ENCODE measurements around the gene SLC30A2. TPM values are rescaled to one million over a fixed set of nuclear protein-coding genes. Genes with fewer than 3 reads are reported as not detected.

SLC30A2 gene
- total and polyA plus RNA-seq, 2 experiments from 2014 or later, result 0.07 TPM; not detected in 1

DNA sequence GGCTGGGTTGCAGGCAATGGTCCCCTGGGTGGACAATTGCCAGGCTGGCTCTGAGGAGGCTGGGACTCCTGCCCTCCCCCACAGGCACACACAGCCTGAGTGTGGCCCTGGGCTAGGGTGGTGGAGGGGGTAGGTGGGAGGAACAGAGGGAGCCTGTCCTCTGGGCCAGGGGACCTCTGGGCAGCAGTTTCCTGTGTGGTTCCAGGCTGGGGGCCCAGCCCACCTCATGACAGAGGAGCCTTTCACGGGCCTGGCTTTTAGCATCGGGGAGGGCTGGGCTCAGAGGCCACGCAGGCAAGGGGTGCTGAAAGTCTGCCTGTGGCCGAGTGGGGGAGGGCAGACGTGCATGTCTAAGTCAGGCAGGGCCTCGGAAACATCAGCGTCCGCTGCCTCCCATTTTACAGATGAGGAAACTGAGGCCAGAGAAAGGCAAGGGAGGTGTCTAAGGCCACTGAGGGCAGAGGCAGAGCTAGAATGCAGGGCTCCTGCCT lies 17.4 kb downstream of the SLC30A2 start (continued):
- TF ChIP-seq ZNF114 (CRISPR knock-in tag; IDR thresholded peaks at IDR 0.05), result no peak
- no peak for TF ChIP-seq ZNF331 (CRISPR knock-in tag; IDR thresholded peaks at IDR 0.05; ENCODE audit: low read depth)
- TF ChIP-seq, protein P1, sequence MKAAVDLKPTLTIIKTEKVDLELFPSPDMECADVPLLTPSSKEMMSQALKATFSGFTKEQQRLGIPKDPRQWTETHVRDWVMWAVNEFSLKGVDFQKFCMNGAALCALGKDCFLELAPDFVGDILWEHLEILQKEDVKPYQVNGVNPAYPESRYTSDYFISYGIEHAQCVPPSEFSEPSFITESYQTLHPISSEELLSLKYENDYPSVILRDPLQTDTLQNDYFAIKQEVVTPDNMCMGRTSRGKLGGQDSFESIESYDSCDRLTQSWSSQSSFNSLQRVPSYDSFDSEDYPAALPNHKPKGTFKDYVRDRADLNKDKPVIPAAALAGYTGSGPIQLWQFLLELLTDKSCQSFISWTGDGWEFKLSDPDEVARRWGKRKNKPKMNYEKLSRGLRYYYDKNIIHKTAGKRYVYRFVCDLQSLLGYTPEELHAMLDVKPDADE (IDR thresholded peaks at IDR 0.05), result no peak
- TF ChIP-seq, protein P2, sequence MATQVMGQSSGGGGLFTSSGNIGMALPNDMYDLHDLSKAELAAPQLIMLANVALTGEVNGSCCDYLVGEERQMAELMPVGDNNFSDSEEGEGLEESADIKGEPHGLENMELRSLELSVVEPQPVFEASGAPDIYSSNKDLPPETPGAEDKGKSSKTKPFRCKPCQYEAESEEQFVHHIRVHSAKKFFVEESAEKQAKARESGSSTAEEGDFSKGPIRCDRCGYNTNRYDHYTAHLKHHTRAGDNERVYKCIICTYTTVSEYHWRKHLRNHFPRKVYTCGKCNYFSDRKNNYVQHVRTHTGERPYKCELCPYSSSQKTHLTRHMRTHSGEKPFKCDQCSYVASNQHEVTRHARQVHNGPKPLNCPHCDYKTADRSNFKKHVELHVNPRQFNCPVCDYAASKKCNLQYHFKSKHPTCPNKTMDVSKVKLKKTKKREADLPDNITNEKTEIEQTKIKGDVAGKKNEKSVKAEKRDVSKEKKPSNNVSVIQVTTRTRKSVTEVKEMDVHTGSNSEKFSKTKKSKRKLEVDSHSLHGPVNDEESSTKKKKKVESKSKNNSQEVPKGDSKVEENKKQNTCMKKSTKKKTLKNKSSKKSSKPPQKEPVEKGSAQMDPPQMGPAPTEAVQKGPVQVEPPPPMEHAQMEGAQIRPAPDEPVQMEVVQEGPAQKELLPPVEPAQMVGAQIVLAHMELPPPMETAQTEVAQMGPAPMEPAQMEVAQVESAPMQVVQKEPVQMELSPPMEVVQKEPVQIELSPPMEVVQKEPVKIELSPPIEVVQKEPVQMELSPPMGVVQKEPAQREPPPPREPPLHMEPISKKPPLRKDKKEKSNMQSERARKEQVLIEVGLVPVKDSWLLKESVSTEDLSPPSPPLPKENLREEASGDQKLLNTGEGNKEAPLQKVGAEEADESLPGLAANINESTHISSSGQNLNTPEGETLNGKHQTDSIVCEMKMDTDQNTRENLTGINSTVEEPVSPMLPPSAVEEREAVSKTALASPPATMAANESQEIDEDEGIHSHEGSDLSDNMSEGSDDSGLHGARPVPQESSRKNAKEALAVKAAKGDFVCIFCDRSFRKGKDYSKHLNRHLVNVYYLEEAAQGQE (IDR thresholded peaks at IDR 0.05; ENCODE audit: unreplicated experiment), result no peak
- TF ChIP-seq EZH2phosphoT487 (IDR thresholded peaks at IDR 0.05; ENCODE audit: unreplicated experiment), result no peak
- no peak for TF ChIP-seq NANOG (IDR thresholded peaks at IDR 0.05; ENCODE audit: borderline replicate concordance)

DNA sequence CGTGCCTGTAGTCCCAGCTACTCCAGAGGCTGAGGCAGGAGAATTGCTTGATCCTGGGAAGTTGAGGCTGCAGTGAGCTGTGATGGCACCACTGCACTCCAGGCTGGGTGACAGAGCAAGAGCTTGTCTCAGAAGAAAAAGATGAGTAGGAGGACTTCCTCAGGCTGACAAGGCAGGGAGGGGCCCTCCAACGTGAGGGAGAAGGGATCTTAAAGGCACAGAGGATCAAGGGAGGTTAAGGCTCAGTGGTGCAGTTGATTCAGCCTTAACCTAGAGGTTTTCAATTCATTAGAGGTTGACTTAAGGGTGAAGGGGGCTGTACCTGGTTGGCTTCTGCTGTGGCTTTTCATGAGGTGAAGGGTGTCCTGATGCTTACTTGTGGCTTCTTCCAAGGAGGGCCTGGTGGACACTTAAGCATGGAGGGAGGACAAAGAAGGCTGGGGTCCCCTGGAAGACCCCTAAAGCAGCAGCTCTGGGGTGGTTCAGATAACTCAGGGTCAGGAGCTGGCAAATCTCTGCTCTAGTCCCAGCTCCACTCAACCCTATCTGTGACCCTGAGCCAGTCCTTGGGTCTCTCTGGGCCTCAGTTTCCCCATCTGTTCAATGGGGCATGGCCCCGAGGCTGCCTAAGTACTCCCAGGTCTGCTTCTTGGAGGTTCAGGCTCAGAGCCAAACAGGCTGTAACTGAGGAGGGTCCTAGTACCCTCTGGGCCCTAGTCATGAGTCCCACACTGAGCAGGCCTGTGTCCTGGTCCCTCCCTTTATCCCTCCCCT lies 18.0 kb downstream of the SLC30A2 start:
- 0 out of 3 replicates have a peak, but pooled peaks cover 2% of the 10 kb centered on the region for H3K4me1 Mint-ChIP-seq
- no peak overlapping the region for H2AFZ ChIP-seq
- no peaks in the 10 kb centered on the region for H4K20me1 ChIP-seq (replicated peaks; ENCODE audit: insufficient read depth)

More for the DNA sequence above, 18.0 kb downstream of the SLC30A2 start:
- DNase-seq (ENCODE audit: low spot score) (no peak), ATAC-seq (no peak)
- H3K9me2 ChIP-seq (ENCODE audit: insufficient read depth), result no peaks in the 10 kb centered on the region
- Mint-ChIP-seq H3K4me3 (no peak overlapping the region), H3K27ac (no peak overlapping the region), H3K27me3 (ENCODE audit: insufficient read depth, low read depth, poor library complexity) (peaks cover 7% of the 10 kb centered on the region), H3K36me3 (ENCODE audit: low read depth) (no peaks in the 10 kb centered on the region), H3K9me3 (no peaks in the 10 kb centered on the region)
- TF ChIP-seq, protein P1 (IDR thresholded peaks at IDR 0.05), result no peak
- no peak for TF ChIP-seq NANOG (IDR thresholded peaks at IDR 0.05; ENCODE audit: borderline replicate concordance)
- TF ChIP-seq, protein P3, sequence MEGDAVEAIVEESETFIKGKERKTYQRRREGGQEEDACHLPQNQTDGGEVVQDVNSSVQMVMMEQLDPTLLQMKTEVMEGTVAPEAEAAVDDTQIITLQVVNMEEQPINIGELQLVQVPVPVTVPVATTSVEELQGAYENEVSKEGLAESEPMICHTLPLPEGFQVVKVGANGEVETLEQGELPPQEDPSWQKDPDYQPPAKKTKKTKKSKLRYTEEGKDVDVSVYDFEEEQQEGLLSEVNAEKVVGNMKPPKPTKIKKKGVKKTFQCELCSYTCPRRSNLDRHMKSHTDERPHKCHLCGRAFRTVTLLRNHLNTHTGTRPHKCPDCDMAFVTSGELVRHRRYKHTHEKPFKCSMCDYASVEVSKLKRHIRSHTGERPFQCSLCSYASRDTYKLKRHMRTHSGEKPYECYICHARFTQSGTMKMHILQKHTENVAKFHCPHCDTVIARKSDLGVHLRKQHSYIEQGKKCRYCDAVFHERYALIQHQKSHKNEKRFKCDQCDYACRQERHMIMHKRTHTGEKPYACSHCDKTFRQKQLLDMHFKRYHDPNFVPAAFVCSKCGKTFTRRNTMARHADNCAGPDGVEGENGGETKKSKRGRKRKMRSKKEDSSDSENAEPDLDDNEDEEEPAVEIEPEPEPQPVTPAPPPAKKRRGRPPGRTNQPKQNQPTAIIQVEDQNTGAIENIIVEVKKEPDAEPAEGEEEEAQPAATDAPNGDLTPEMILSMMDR (conservative IDR thresholded peaks at IDR 0.05; ENCODE audit: low read depth in 2 of 2), result no peak
- TF ChIP-seq CREB1 (CRISPR knock-in tag; IDR thresholded peaks at IDR 0.05; ENCODE audit: low read depth), result no peak
- no peak for TF ChIP-seq JUNB (IDR thresholded peaks at IDR 0.05; ENCODE audit: unreplicated experiment)
- no peak for TF ChIP-seq EZH2 (IDR thresholded peaks at IDR 0.05; ENCODE audit: low read depth, unreplicated experiment)
- TF ChIP-seq ZNF331 (CRISPR knock-in tag; IDR thresholded peaks at IDR 0.05; ENCODE audit: low read depth), result no peak
- H3K4me3 ChIP-seq, result no peak overlapping the region
- H3F3A ChIP-seq (replicated peaks; ENCODE audit: low read depth), result no peaks in the 10 kb centered on the region
- H3K27me3 ChIP-seq (ENCODE audit: insufficient read depth), result no peaks in the 10 kb centered on the region; the same call in 1 of the 2 replicates
- H3K4me1 ChIP-seq (ENCODE audit: insufficient read depth), result no peaks in the 10 kb centered on the region
- H3K79me2 ChIP-seq (replicated peaks; ENCODE audit: insufficient read depth), result no peaks in the 10 kb centered on the region
- no peak overlapping the region for H3K27ac ChIP-seq (ENCODE audit: low read depth)
- no peak overlapping the region for H3K4me2 ChIP-seq
- no peaks in the 10 kb centered on the region for H3K36me3 ChIP-seq (ENCODE audit: insufficient read depth)
